HEK293 (cell line): ENCODE results near the gene INSYN1.

ENCODE experiments used
- CTCF ChIA-PET: fragments of 350-600 bp; formaldehyde crosslinking; extraction: SDS; loops from one replicate; lab custom pipeline; 2021; ENCODE audit warnings: antibody characterized with exemption; lab: Yijun Ruan, JAX
- POLR2A ChIA-PET: fragments of 300-600 bp; formaldehyde crosslinking; extraction: SDS; loops from one replicate; lab custom pipeline; 2020; ENCODE audit warnings: antibody characterized with exemption, inconsistent platforms; lab: Yijun Ruan, JAX
- H3K27ac ChIP-seq: fragments of 200-500 bp; sonication (Bioruptor generic); 2 replicates; pipeline ENCODE4 v1.5.1; 2014; ENCODE audit warnings: low read depth, low read length, control low read depth, inconsistent platforms; ENCODE audit errors: extremely low read depth
- H3K36me3 ChIP-seq, 2 experiments: fragments of 200-500 bp in 1 of 2; sonication (Bioruptor generic) in 1 of 2; 1 replicate in 1 of 2; 2 replicates in 1 of 2; pipeline ENCODE4 v1.5.1; 2014 to 2017; ENCODE audit warnings: inconsistent platforms in 2 of 2, low read length in 2 of 2; ENCODE audit not compliant: control insufficient read depth in 2 of 2, insufficient read depth in 1 of 2
- H3K4me1 ChIP-seq: fragments of 200-500 bp; sonication (Bioruptor generic); 2 replicates; pipeline ENCODE4 v1.5.1; 2014; ENCODE audit warnings: mild to moderate bottlenecking, low read length, inconsistent platforms; ENCODE audit not compliant: control insufficient read depth, insufficient read depth
- H3K4me3 ChIP-seq: 2 replicates; pipeline ENCODE4 v1.5.1; 2011; ENCODE audit warnings: low read depth, mild to moderate bottlenecking, control low read depth, low read length, moderate library complexity
- H3K9me3 ChIP-seq: fragments of 200-500 bp; sonication (Bioruptor generic); 2 replicates; pipeline ENCODE4 v1.5.1; 2014; ENCODE audit warnings: low read depth, low read length, inconsistent platforms; ENCODE audit not compliant: control insufficient read depth, insufficient read depth
- BCL11A ChIP-seq: fragments of 450-650 bp; formaldehyde crosslinking; IDR thresholded peaks from 2 replicates; pipeline ENCODE4 v1.5.1; 2016; ENCODE audit warnings: low read depth, missing biosample characterization, missing genetic modification characterization
- GLI4 ChIP-seq: fragments of 450-650 bp; formaldehyde crosslinking; IDR thresholded peaks from 2 replicates; pipeline ENCODE4 v1.5.1; 2016; ENCODE audit warnings: missing biosample characterization, missing genetic modification characterization
- HOXC10 ChIP-seq: sonication (generic); formaldehyde crosslinking; IDR thresholded peaks from 2 replicates; pipeline ENCODE4 v1.8.1; 2023; ENCODE audit warnings: mild to moderate bottlenecking, missing genetic modification reagents
- REPIN1 ChIP-seq: fragments of 450-650 bp; formaldehyde crosslinking; IDR thresholded peaks from 2 replicates; pipeline ENCODE4 v1.5.1; 2017; ENCODE audit warnings: missing biosample characterization, missing genetic modification characterization, low read depth
- YY1 ChIP-seq: fragments of 450-650 bp; formaldehyde crosslinking; IDR thresholded peaks from 2 replicates; pipeline ENCODE4 v1.5.1; 2018; ENCODE audit warnings: missing biosample characterization, missing genetic modification characterization
- YY2 ChIP-seq: fragments of 450-650 bp; formaldehyde crosslinking; IDR thresholded peaks from 2 replicates; pipeline ENCODE4 v1.5.1; 2016; ENCODE audit warnings: missing biosample characterization, missing genetic modification characterization
- ZBTB17 ChIP-seq: fragments of 450-650 bp; formaldehyde crosslinking; IDR thresholded peaks from 2 replicates; pipeline ENCODE4 v1.5.1; 2016; ENCODE audit warnings: missing biosample characterization, missing genetic modification characterization
- ZBTB21 ChIP-seq: fragments of 450-650 bp; formaldehyde crosslinking; IDR thresholded peaks from 2 replicates; pipeline ENCODE4 v1.5.1; 2017; ENCODE audit warnings: missing biosample characterization, missing genetic modification characterization
- ZBTB26 ChIP-seq: fragments of 450-650 bp; formaldehyde crosslinking; optimal IDR thresholded peaks from 2 replicates; pipeline ENCODE3; 2016; ENCODE audit warnings: missing biosample characterization, mild to moderate bottlenecking, missing genetic modification characterization
- ZBTB7A ChIP-seq: fragments of 450-650 bp; formaldehyde crosslinking; IDR thresholded peaks from 2 replicates; pipeline ENCODE4 v1.5.1; 2016; ENCODE audit warnings: low read depth, missing biosample characterization, missing genetic modification characterization
- ZEB2 ChIP-seq: fragments of 450-650 bp; formaldehyde crosslinking; IDR thresholded peaks from 2 replicates; pipeline ENCODE4 v1.5.1; 2016; ENCODE audit warnings: missing biosample characterization, missing genetic modification characterization
- ZFP37 ChIP-seq: fragments of 450-650 bp; formaldehyde crosslinking; IDR thresholded peaks from 2 replicates; pipeline ENCODE4 v1.5.1; 2016; ENCODE audit warnings: missing biosample characterization, missing genetic modification characterization
- ZNF140 ChIP-seq: fragments of 450-650 bp; formaldehyde crosslinking; IDR thresholded peaks from 2 replicates; pipeline ENCODE4 v1.5.1; 2016; ENCODE audit warnings: missing biosample characterization, missing genetic modification characterization
- ZNF211 ChIP-seq: fragments of 450-650 bp; formaldehyde crosslinking; IDR thresholded peaks from 2 replicates; pipeline ENCODE4 v1.5.1; 2016; ENCODE audit warnings: low read depth, missing biosample characterization, missing genetic modification characterization
- ZNF221 ChIP-seq: fragments of 450-650 bp; formaldehyde crosslinking; IDR thresholded peaks from 2 replicates; pipeline ENCODE4 v1.5.1; 2017; ENCODE audit warnings: missing biosample characterization, missing genetic modification characterization, borderline replicate concordance
- ZNF416 ChIP-seq: fragments of 450-650 bp; formaldehyde crosslinking; IDR thresholded peaks from 2 replicates; pipeline ENCODE4 v1.5.1; 2016; ENCODE audit warnings: missing biosample characterization, missing genetic modification characterization
- ZNF514 ChIP-seq: fragments of 450-650 bp; formaldehyde crosslinking; IDR thresholded peaks from 2 replicates; pipeline ENCODE4 v1.5.1; 2016; ENCODE audit warnings: missing biosample characterization, missing genetic modification characterization
- ZNF596 ChIP-seq: fragments of 450-650 bp; IDR thresholded peaks from 2 replicates; pipeline ENCODE4 v1.5.0; 2018; ENCODE audit warnings: missing biosample characterization, mild to moderate bottlenecking, missing genetic modification characterization, moderate library complexity
- ZNF677 ChIP-seq: fragments of 450-650 bp; IDR thresholded peaks from 2 replicates; pipeline ENCODE4 v1.5.0; 2018; ENCODE audit warnings: missing biosample characterization, mild to moderate bottlenecking, missing genetic modification characterization, moderate library complexity
- ZNF768 ChIP-seq: fragments of 450-650 bp; formaldehyde crosslinking; IDR thresholded peaks from 2 replicates; pipeline ENCODE4 v1.5.1; 2018; ENCODE audit warnings: missing biosample characterization, mild to moderate bottlenecking, missing genetic modification characterization
- TF ChIP-seq, protein P1 (sequence below): fragments of 450-650 bp; formaldehyde crosslinking; IDR thresholded peaks from 2 replicates; pipeline ENCODE4 v1.5.1; 2016; ENCODE audit warnings: missing biosample characterization, missing genetic modification characterization
- TF ChIP-seq, protein P2 (sequence below): fragments of 450-650 bp; formaldehyde crosslinking; IDR thresholded peaks from 2 replicates; pipeline ENCODE4 v1.5.1; 2016; ENCODE audit warnings: missing biosample characterization, missing genetic modification characterization

Gene INSYN1

DNA sequence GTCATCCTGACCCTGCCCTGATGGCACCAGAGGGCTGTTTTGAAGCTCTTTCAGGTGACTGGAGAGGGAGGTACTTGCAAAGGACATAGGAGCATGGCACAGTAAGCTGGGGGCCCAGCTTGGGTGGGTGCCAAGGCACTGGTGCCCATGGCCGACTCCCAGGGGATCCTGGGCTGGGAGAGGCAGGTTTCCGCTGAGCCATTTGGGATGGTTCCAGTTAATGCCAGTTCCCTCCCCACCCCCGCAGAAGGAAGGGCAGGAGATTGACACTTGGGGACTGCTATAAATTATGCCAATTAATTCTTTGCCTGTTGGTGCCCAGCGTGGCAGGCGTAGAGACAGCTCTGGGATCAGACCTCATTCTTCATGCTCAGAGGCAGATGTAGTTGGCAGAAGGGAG, 42.8 kb downstream of the INSYN1 start:
- POLR2A ChIA-PET, result no interaction called here
- Histone ChIP-seq H3K36me3 (peaks cover 18 to 87% of the 10 kb centered on the region in 2 experiments; a peak in 2 of 3 replicates), H3K27ac (no peak overlapping the region), H3K4me1 (no peaks in the 10 kb centered on the region), H3K9me3 (no peaks in the 10 kb centered on the region), H3K4me3 (no peak overlapping the region)
- TF ChIP-seq ZNF221 (no peak), ZNF768 (tag by site-specific recombination) (no peak), ZFP37 (tag by site-specific recombination) (no peak)
- TF ChIP-seq, protein P1, sequence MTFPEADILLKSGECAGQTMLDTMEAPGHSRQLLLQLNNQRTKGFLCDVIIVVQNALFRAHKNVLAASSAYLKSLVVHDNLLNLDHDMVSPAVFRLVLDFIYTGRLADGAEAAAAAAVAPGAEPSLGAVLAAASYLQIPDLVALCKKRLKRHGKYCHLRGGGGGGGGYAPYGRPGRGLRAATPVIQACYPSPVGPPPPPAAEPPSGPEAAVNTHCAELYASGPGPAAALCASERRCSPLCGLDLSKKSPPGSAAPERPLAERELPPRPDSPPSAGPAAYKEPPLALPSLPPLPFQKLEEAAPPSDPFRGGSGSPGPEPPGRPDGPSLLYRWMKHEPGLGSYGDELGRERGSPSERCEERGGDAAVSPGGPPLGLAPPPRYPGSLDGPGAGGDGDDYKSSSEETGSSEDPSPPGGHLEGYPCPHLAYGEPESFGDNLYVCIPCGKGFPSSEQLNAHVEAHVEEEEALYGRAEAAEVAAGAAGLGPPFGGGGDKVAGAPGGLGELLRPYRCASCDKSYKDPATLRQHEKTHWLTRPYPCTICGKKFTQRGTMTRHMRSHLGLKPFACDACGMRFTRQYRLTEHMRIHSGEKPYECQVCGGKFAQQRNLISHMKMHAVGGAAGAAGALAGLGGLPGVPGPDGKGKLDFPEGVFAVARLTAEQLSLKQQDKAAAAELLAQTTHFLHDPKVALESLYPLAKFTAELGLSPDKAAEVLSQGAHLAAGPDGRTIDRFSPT (tag by site-specific recombination), result 0 out of 2 replicates have a peak, but pooled peaks have one; percentile 12
- CTCF ChIA-PET, result interaction anchor here (0.5 to 3.3 kb wide), 7 partner anchors 8 to 147 kb away, joined by 3 to 11 read pairs (median 4); no protein-coding TSS in a partner anchor

GRCh38 chr15:73709686-73710085, 43.5 kb downstream of the INSYN1 start:
- ChIA-PET POLR2A (no interaction called here), CTCF (interaction anchor here (0.6 to 3.3 kb wide), 6 partner anchors 10 to 378 kb away, joined by 3 to 11 read pairs (median 4); no protein-coding TSS in a partner anchor)
- no peaks in the 10 kb centered on the region for H3K9me3 ChIP-seq
- no peak for TF ChIP-seq YY1
- no peak for TF ChIP-seq ZNF211 (tag by site-specific recombination)
- TF ChIP-seq ZBTB26 (tag by site-specific recombination), result no peak
- no peak for TF ChIP-seq BCL11A (tag by site-specific recombination)
- TF ChIP-seq HOXC10, result no peak
- no peak for TF ChIP-seq YY2 (tag by site-specific recombination)
- TF ChIP-seq ZNF677 (tag by site-specific recombination), result no peak
- no peak for TF ChIP-seq ZNF514
- no peak for TF ChIP-seq ZNF596 (tag by site-specific recombination)
- TF ChIP-seq GLI4 (tag by site-specific recombination), result no peak
- TF ChIP-seq, protein P2, sequence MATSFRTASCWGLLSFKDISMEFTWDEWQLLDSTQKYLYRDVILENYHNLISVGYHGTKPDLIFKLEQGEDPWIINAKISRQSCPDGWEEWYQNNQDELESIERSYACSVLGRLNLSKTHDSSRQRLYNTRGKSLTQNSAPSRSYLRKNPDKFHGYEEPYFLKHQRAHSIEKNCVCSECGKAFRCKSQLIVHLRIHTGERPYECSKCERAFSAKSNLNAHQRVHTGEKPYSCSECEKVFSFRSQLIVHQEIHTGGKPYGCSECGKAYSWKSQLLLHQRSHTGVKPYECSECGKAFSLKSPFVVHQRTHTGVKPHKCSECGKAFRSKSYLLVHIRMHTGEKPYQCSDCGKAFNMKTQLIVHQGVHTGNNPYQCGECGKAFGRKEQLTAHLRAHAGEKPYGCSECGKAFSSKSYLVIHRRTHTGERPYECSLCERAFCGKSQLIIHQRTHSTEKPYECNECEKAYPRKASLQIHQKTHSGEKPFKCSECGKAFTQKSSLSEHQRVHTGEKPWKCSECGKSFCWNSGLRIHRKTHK (tag by site-specific recombination), result no peak
- TF ChIP-seq ZBTB7A (tag by site-specific recombination), result no peak
- TF ChIP-seq ZNF416 (tag by site-specific recombination), result no peak
- no peak for TF ChIP-seq ZNF140
- TF ChIP-seq ZBTB17, result no peak
- TF ChIP-seq ZEB2 (tag by site-specific recombination), result no peak
- no peak for TF ChIP-seq ZBTB21 (tag by site-specific recombination)
- TF ChIP-seq REPIN1 (tag by site-specific recombination), result no peak
- no peaks in the 10 kb centered on the region for H3K4me1 ChIP-seq
- peaks cover 18 to 92% of the 10 kb centered on the region in 2 experiments; a peak in 2 of 3 replicates for H3K36me3 ChIP-seq
- H3K4me3 ChIP-seq, result no peak overlapping the region
- no peak overlapping the region for H3K27ac ChIP-seq
